Measurements from ENCODE around the gene FNIP2. TPM values are rescaled to one million over a fixed set of nuclear protein-coding genes. Genes with fewer than 3 reads are reported as not detected.

The FNIP2 gene
- 41.8 and 44.2 TPM in 2 replicates for total RNA-seq

DNA sequence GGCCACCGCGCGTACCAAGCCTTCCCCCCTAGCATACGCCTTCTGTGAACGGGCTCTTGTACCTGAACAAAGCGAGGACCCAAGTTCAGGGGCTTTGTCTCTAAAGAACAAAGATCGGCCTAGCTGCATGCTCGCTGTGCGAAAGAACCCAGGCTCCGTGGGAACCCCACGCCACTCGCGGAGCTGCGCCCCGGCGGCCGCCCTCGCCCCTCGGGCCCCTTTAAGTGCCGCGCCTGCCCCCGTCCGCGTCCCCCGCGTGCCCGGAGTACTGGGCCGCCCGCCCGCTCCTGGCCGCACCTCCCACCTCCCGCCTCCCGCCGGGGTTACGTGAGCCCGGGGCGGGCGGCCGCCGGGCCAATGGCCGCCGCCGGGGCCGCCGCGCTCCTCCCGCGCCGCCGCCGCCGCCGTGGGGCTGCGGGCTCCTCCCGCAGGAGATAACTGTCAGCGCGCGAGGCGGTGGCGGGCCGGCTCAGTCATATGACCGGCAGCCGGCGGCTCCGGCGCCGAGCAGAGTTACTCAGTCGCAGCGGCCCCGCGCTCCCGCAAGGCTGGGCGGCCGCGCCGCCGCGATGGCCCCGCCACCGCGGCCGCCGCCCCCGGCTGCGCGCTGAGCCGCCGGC is at the start of gene FNIP2:
TSS of gene FNIP2 (plus strand) at position 472 of the 620 bp plus-strand sequence. CDS start 187 bp downstream, outside the sequence.
- TF ChIP-seq, protein P1, sequence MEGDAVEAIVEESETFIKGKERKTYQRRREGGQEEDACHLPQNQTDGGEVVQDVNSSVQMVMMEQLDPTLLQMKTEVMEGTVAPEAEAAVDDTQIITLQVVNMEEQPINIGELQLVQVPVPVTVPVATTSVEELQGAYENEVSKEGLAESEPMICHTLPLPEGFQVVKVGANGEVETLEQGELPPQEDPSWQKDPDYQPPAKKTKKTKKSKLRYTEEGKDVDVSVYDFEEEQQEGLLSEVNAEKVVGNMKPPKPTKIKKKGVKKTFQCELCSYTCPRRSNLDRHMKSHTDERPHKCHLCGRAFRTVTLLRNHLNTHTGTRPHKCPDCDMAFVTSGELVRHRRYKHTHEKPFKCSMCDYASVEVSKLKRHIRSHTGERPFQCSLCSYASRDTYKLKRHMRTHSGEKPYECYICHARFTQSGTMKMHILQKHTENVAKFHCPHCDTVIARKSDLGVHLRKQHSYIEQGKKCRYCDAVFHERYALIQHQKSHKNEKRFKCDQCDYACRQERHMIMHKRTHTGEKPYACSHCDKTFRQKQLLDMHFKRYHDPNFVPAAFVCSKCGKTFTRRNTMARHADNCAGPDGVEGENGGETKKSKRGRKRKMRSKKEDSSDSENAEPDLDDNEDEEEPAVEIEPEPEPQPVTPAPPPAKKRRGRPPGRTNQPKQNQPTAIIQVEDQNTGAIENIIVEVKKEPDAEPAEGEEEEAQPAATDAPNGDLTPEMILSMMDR (IDR thresholded peaks at IDR 0.05; ENCODE audit: insufficient read depth, low read length, poor library complexity, severe bottlenecking): no peak
- Histone ChIP-seq H3K36me3 (ENCODE audit: control insufficient read depth, insufficient read depth, low read length) (no peaks in the 10 kb centered on the region), H3K27me3 (ENCODE audit: control insufficient read depth, insufficient read depth, low read length) (no peaks in the 10 kb centered on the region), H3K4me3 (ENCODE audit: low read depth, low read length) (peak within 1 kb of the TSS; percentile 60)
- DNase-seq (ENCODE audit: low read depth): no peak

DNA sequence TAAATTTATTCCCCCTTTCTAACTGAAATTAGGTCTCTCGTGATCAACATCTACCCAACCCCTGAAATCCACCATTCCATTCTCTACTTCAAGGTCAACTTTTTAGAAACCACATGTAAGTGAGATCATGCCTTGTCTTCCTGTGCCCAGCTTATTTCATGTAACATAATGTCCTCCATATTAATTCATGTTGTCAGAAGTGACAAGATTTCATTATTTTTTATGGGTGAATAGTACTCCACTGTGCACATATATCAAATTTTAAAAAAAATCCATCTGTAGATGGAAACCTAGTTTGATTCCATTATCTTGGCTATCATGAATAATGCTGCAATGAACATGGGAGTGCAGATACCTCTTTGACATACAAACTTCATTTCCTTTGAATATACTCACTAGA is 47.1 kb upstream of the FNIP2 start:
- no peak for DNase-seq (ENCODE audit: low read depth)
- TF ChIP-seq, protein P1 (IDR thresholded peaks at IDR 0.05; ENCODE audit: insufficient read depth, low read length, poor library complexity, severe bottlenecking): no peak
- Histone ChIP-seq H3K4me3 (ENCODE audit: low read depth, low read length) (no peak overlapping the region), H3K36me3 (ENCODE audit: control insufficient read depth, insufficient read depth, low read length) (no peaks in the 10 kb centered on the region), H3K27me3 (ENCODE audit: control insufficient read depth, insufficient read depth, low read length) (no peaks in the 10 kb centered on the region)

DNA sequence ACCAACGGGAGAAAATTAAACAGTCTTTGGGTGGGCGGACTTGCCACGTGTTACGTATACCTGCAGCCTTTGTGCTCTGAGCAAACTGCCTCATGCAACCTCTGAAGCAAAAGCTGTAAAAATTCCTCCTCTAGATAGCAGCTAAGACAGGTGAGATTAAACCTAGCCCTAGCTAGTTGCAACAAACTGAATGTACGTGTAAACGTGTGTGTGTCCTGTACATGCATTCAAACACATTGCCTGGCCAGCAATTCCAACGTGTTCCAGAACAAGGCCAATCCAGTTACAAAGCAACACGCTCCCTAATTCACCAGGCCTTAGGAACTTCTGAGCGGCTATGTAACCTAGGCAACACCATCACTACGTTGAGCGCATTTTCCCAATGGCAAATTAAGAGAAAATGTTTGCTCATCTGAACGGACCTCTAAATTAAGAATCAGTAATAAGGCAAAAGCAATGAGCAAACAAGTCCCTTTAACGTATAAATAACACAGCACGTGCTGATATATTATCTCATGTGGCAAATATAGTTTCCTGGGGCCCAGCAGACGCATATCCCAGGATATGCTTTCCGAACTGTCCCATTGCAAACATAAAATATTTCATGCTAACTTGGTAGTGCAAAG is 46.4 kb upstream of the FNIP2 start:
- TF ChIP-seq, protein P1 (IDR thresholded peaks at IDR 0.05; ENCODE audit: insufficient read depth, low read length, poor library complexity, severe bottlenecking): no peak
- DNase-seq (ENCODE audit: low read depth): no peak
- Histone ChIP-seq H3K27me3 (ENCODE audit: control insufficient read depth, insufficient read depth, low read length) (no peaks in the 10 kb centered on the region), H3K36me3 (ENCODE audit: control insufficient read depth, insufficient read depth, low read length) (no peaks in the 10 kb centered on the region), H3K4me3 (ENCODE audit: low read depth, low read length) (peak overlapping the region; percentile 59)

DNA sequence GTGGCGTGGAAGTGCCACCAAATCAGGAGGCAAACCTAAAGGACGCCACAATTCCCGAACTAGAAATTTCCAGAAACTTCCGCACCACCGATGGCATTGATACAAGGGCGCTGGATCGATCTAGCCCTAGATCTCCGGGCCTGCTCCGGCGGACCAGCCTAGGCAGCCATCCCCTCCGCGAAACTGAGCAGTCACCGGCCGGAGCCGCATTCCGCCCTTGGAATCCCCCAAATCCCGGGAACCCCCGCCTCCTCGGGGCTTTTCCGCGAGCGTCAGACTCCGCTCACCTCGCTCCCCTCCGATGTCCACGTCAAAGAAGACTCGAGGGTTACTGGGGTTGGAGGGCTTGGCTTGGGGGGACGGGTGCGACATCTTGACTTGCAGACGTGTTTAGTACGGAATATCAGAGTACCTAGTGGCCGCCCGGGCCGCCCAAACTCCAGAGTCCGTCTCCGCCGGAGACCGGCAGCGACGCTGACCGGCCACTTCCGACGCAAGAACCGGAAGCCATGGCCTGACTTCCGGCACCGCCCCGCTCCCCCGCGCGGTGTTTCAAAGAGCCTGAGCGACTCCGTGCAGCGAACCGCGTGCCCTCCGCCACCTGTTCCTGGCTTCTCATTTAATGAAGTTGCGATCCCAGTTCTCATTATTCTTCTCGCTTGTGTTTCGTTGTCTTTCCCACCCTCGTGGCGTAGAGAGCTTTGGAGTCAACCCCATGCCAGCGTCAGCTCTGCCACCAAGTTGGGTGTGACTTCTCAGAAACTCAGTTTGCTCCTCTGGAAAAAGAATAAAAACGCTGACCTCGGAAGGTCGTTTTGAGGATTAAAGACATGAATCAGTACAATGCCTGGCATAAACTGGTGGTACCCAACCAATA is 45.7 kb upstream of the FNIP2 start, which contains the start of gene PPID:
TSS of gene PPID (minus strand) at position 480 of the 877 bp plus-strand sequence. CDS start at position 372, 108 bp downstream.
- TF ChIP-seq, protein P1 (IDR thresholded peaks at IDR 0.05; ENCODE audit: insufficient read depth, low read length, poor library complexity, severe bottlenecking): no peak
- DNase-seq (ENCODE audit: low read depth): peak; percentile 25
- no peaks in the 10 kb centered on the region for H3K36me3 ChIP-seq (ENCODE audit: control insufficient read depth, insufficient read depth, low read length)
- H3K4me3 ChIP-seq (ENCODE audit: low read depth, low read length): peak within 1 kb of the TSS; percentile 59
- H3K27me3 ChIP-seq (ENCODE audit: control insufficient read depth, insufficient read depth, low read length): no peaks in the 10 kb centered on the region

DNA sequence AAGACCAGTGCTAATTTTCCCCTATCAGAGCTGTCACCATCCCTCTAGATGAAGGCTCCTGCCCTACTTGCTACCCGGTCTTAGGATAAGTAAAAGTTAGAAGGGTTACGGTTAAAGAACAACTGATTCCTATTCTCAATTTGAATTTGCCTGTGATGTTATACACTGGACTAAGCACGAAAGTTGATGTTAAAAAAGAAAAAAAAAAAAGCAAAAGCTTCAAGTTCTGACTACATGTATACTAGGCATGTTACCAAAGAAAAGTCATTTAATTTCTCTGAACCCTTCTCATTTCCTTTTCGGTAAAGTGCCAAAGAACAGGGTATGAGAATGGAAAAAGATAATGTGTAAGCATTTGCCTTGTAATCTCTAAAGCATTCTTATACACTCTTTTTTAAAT is 44.2 kb upstream of the FNIP2 start:
- TF ChIP-seq, protein P1 (IDR thresholded peaks at IDR 0.05; ENCODE audit: insufficient read depth, low read length, poor library complexity, severe bottlenecking): no peak
- no peak overlapping the region for H3K4me3 ChIP-seq (ENCODE audit: low read depth, low read length)
- H3K36me3 ChIP-seq (ENCODE audit: control insufficient read depth, insufficient read depth, low read length): no peaks in the 10 kb centered on the region
- H3K27me3 ChIP-seq (ENCODE audit: control insufficient read depth, insufficient read depth, low read length): no peaks in the 10 kb centered on the region
- DNase-seq (ENCODE audit: low read depth): no peak
